Endometrium (tissue), 2 donors: ENCODE data around the gene EHF.

Experiments used
- FAIRE-seq: peaks from 2 replicates; lab custom pipeline; 2012; peaks lifted over from hg19 to GRCh38; lab: Jason Lieb, UNC
- donor health status: control.
- donor health status: control.

EHF gene

DNA sequence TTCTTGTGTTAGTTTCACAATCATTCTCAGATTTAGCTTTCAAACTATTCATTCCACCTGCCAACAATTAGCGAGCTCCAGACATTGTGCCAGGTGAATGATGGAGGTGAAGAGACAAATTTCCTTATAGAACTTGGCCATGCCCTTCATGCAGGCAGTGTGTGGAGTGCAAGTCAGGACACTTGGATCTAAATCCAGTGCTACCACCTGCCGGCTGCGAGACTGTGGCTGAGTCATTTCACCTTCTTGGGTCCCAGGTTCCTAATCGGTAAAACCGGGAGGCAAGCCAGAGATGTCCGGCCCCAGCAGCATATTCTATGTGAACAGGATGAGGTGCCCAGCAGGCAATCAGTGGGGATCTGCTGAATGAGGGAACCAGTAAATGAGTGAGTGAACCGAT lies 18.6 kb upstream of the EHF start:
- no peak for FAIRE-seq

- no peak for FAIRE-seq
Observed at GRCh38 chr11:34603129-34604001, 17.5 kb upstream of the EHF start.

GRCh38 chr11:34604145-34604544 lies 16.7 kb upstream of the EHF start:
- FAIRE-seq, result no peak

DNA sequence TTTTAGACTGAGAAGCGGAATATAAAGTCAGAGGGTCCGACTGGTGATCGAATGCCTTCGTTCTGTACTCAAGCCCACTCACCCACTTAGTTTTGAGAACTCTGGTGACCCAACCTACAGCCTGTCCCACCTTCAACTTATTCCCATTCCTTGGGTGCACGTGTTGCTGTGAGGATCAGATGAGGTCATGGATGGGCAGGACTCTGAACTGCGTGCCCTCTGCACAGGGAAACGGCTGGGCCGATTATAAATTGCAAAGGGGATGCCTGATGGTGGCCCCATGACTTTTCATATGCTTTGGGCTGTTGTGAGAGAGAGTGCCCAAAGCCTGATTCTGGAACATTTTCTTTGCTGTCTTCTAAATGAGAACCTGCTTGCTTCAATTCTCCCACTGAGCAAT lies 16.0 kb upstream of the EHF start:
- no peak for FAIRE-seq

GRCh38 chr11:34605481-34606325 lies 15.2 kb upstream of the EHF start:
- no peak for FAIRE-seq

GRCh38 chr11:34606326-34607120 lies 14.4 kb upstream of the EHF start:
- no peak for FAIRE-seq

DNA sequence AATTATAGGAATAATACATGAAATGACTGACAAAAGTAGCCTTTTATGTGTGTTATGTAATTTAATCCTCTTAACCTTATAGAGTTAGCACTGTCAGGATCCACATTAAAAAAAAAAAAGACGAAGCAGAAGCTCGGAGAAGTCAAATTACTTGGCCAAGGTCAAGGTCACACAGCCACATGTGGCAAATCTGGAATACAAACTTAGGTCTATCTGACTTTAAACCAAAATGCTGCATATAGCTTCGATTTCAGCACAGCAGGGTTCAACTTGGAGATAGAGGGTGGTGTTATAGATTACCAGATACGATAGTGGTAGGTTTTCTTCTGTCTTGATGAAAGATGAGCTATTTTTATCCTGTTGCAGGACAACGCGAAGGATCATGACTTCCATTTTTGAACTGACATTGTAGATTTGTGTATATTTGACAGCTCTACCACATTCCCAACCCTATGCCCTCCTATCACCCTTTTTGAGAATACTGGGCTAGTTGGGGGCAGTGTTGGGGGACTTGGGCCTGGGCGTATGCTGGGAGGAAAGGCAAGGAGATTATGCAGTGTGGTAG lies 11.6 kb upstream of the EHF start:
- no peak for FAIRE-seq

DNA sequence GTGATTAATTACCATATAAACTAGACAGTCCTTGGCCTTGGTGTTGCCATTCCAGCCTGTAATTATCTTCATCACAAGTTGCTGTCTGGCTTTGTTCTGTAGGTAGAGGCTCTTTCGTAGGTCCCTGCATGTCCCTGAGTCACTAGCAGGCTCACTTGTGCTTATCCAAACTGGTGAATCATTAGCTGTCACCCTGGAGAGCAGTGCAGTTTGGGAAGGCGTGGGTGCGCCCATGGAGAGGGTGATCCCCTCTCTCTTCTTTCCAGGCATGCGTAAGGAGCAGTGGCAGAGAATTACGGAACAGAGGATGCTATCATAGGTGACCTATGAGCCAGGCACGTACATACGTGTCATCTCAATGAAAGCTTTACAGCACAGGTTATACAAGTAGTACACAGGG lies 11.0 kb upstream of the EHF start:
- no peak for FAIRE-seq

GRCh38 chr11:34610324-34611041 lies 10.4 kb upstream of the EHF start:
- no peak for FAIRE-seq

DNA sequence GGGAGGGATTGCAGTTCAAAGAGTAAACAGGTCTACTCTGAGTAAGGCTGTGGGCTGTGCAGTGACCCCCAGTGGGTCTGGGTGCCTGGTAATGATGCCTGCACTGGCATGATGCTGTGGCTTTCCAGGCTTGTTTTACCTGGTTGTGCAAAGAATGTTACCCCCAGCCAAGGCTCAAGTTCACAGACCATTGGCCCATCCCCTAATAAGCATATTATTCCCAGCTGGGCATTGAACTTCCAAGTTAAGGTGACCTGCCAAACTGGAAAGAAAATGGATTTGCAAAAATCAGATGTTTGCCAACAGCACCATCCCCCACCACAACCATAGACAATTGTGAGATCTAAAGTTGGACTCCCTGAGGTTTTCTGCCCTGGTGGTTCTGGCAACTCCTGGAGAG lies 7.9 kb upstream of the EHF start:
- no peak for FAIRE-seq

DNA sequence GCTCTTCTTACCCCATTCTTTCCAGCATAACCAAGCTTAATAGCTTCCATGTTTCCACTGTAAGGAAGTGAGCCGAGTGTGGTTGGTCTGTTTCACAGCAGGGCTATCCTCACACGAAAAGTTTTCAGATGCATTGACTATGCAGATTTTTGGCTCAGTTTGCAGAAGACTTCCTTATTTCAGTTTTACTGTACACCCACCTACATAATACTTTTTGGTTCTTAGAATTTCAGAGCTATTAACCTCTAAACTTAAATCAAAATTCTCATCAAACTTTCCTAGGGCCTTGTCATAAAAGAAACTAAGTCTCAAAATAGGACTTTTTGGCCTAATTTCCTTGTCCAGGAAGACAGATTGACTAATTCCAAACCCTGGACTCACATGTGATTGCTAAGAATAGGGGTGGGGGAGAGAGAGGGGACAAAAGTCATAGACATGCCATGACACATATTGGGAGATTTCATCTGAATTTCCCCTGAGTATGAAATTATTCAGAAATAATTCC lies 7.3 kb upstream of the EHF start:
- no peak for FAIRE-seq

DNA sequence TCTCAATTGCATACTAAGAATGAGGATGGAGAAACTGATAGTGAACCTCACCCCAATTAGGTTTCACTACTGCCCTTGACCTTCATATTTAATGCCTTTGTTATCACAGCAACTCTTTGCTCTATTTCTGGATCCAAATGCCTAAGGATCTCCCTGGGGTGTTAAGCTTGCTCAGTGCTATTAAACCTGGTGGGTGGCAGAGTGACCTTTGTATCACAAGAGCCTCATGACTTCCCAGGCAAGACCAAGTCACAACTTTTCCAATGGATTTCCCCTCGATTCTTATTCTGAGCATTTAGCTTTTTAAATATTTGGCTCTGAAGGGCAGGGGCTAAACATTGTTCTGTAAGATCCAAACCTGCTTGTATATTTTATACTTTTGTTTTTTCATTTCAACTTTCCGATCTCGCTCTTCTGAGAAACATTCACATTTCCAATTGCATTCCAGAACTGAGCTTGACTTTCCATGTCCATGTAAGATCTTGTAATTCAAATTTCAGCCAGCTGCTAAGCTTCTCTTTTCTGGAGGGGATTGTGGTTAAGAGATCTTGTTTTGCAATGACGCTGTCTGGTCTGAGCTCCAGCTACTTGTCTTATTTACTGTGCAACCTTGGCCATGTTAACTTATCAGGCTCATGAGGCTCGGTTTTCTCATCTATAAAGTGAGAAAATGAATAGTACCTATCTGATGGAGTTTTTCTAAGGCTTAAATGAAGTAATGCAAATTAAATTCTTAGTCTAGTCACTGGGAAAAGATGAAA lies 6.4 kb upstream of the EHF start:
- FAIRE-seq, result no peak

- FAIRE-seq, result no peak
Observed at GRCh38 chr11:34616086-34616485, 4.8 kb upstream of the EHF start.

DNA sequence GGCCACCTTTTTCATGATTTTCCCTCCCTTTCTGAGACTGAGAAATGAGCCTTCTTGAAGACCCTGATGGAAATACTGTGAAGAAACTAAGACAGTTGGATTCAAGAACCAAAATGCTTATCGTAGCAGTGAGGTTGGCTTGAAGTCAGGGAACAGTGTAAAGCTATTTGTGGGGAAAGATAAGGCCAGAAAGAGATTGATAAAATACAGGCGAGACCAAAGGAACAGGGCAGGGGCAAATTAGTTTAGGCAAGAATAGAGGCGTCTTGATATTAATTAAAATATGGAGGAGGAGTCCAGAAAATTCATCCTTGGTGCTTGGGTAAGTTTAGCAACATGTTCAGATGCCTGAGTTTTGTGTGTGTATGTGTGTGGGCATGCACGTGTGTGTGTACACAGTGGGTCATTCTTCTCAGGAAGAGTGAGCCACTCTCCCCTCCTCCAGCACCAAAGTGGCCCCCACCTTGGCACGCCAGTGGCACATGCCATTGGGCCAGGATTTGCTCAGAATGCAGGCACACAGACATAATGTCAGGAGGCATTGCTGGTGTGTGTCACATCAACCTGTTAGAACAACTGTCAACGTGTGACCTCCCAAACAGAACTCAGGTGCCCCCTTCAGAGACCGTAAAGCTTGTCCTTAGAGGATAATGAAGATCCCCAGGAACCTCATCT lies 3.9 kb upstream of the EHF start:
- no peak for FAIRE-seq

GRCh38 chr11:34618406-34618805 lies 2.5 kb upstream of the EHF start:
- no peak for FAIRE-seq

- FAIRE-seq, result no peak
Observed at GRCh38 chr11:34619062-34619516, 1.8 kb upstream of the EHF start.

DNA sequence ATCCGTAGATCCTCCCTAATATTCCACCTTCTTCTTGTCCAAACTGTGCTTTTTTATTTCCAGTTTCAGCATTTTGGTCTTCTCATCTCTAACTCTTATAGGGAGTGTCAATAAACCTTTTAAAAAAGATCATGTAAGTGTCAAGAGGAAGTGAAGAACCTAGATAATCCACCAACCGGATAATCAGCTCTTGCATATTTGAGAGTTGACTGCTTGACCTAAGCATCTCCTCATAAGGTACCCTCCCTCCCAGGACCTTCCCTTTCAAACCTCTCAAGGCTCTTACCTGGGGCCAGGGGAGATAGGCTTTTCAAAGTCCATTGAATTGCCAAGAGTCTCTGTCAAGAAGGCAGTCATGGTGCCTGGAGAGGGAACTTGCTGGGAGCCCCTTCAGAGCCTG lies 691 bp upstream of the EHF start:
- FAIRE-seq, result no peak

DNA sequence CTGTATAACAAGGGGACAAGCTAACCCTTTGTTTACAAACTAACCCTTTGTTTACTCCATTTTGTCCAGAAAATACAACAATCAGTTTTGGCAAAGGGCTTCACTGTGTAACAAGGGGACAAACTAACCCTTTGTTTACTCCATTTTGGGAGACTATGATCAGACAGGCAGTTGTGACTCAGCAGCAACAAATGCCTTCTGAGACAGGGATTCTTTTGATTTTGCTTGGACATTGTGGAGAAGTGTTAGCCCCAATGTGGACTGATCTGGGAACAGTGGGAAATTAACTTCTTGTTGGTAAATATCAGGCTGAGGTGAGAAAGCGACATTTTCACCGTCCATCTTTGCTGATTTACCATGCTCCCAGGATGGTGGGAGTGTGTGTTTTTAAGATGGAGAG lies 983 bp downstream of the EHF start:
- FAIRE-seq, result no peak

- no peak for FAIRE-seq
Observed at GRCh38 chr11:34623463-34623862, 2.6 kb downstream of the EHF start.

DNA sequence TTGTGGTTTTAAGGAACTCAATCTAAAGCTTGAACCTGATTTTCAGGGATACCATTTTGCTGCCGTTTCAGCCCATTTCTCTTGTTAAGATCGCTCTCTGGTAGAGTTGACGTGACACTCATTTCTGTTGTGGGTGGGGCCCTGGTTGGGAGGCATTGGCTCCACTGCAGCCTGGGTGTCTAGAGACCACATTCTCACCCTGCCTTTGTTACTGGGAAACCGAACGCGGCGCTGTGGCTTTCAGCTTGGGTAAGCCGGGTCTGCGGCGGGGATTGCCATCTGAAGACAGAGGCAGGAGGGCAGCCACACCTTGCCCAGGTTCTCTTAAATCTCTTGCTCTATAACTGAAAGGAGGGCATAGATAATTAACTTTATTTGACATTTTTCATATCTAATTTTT lies 3.2 kb downstream of the EHF start:
- FAIRE-seq, result no peak
